DOHH2 (cell line): ENCODE results near the gene IGSF3.
"Not testable (repeated sequence)": the region's sequence is repeated elsewhere in the genome, so short reads cannot be mapped to it uniquely, and the experiment has no call there.

Source experiments
- H3F3A ChIP-seq: fragments of 200-600 bp; sonication (generic), shearing (Covaris generic); 2 replicates; pipeline ENCODE4 v1.6.0; 2016; ENCODE audit warnings: antibody characterized with exemption, mild to moderate bottlenecking; ENCODE audit not compliant: control insufficient read depth, insufficient read depth
- H3K27ac ChIP-seq: fragments of 200-600 bp; sonication (generic); 2 replicates; pipeline ENCODE4 v1.5.1; 2014; ENCODE audit warnings: low read depth, mild to moderate bottlenecking, low read length, moderate library complexity
- H3K27me3 ChIP-seq: fragments of 200-600 bp; sonication (generic); 2 replicates; pipeline ENCODE4 v1.6.1; 2014; ENCODE audit warnings: mild to moderate bottlenecking, low read length, mixed read lengths; ENCODE audit not compliant: control insufficient read depth
- H3K36me3 ChIP-seq: fragments of 200-600 bp; sonication (generic); 2 replicates; pipeline ENCODE4 v1.6.1; 2014; ENCODE audit warnings: mild to moderate bottlenecking, low read length, moderate library complexity, mixed read lengths; ENCODE audit not compliant: control insufficient read depth
- H3K4me1 ChIP-seq: fragments of 200-600 bp; sonication (generic); 2 replicates; pipeline ENCODE4 v1.6.1; 2014; ENCODE audit warnings: mild to moderate bottlenecking, low read length, mixed read lengths; ENCODE audit not compliant: control insufficient read depth
- H3K4me2 ChIP-seq: fragments of 200-600 bp; sonication (generic); 2 replicates; pipeline ENCODE4 v1.6.0; 2014; ENCODE audit warnings: mild to moderate bottlenecking, low read length, moderate library complexity
- H3K4me3 ChIP-seq: fragments of 200-600 bp; sonication (generic); 2 replicates; pipeline ENCODE4 v1.5.1; 2014; ENCODE audit warnings: mild to moderate bottlenecking, low read length, mixed read lengths
- H3K79me2 ChIP-seq: fragments of 200-600 bp; sonication (generic); 2 replicates; pipeline ENCODE4 v1.6.1; 2014; ENCODE audit warnings: mild to moderate bottlenecking, low read length, mixed read lengths; ENCODE audit not compliant: control insufficient read depth
- H3K9me2 ChIP-seq: fragments of 200-600 bp; sonication (generic); replicated peaks from 2 replicates; pipeline ENCODE4 v1.6.1; 2014; ENCODE audit warnings: mild to moderate bottlenecking, low read length, mixed read lengths; ENCODE audit not compliant: control insufficient read depth
- H3K9me3 ChIP-seq: fragments of 200-600 bp; sonication (generic); 2 replicates; pipeline ENCODE4 v1.6.1; 2014; ENCODE audit warnings: antibody characterized with exemption, low read length, mixed read lengths; ENCODE audit not compliant: control insufficient read depth, insufficient read depth
- H4K20me1 ChIP-seq: fragments of 200-600 bp; sonication (generic); 2 replicates; pipeline ENCODE4 v1.6.0; 2014; ENCODE audit warnings: low read depth, mild to moderate bottlenecking, antibody characterized with exemption, low read length, moderate library complexity; ENCODE audit not compliant: control insufficient read depth, insufficient read depth
- EZH2phosphoT487 ChIP-seq: fragments of 200-600 bp; sonication (generic); IDR thresholded peaks from 2 replicates; pipeline ENCODE4 v1.6.1; 2017; ENCODE audit warnings: borderline replicate concordance, mild to moderate bottlenecking, antibody characterized with exemption, low read length, moderate library complexity, mixed read lengths
- TF ChIP-seq, protein P1 (sequence below): fragments of 200-600 bp; sonication (generic); IDR thresholded peaks from one replicate; pipeline ENCODE4 v1.5.1; 2014; ENCODE audit warnings: antibody characterized with exemption, mild to moderate bottlenecking, low read depth, low read length; ENCODE audit not compliant: poor library complexity, severe bottlenecking

The IGSF3 gene

DNA sequence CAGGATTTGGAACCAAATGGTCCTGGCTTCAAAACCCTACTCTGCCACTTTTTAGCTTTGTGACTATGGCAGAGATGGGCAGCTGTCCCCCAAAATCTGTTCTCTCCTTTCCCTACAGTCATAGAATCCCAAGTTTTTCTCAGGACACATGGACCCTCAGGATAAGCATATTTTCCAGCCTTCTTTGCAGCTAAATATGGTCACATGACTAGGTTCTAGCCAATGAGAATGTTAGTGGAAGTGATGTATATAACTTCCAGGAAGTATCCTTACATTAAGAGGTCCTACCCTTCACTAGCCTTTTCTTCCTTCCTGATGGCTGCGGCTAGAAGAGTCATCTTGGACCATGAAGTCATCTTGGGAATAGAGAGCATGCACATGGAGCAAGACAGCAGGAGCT is 5.9 kb downstream of the IGSF3 start:
- H3K4me2 ChIP-seq: no peak overlapping the region
- no peak for TF ChIP-seq EZH2phosphoT487
- TF ChIP-seq, protein P1, sequence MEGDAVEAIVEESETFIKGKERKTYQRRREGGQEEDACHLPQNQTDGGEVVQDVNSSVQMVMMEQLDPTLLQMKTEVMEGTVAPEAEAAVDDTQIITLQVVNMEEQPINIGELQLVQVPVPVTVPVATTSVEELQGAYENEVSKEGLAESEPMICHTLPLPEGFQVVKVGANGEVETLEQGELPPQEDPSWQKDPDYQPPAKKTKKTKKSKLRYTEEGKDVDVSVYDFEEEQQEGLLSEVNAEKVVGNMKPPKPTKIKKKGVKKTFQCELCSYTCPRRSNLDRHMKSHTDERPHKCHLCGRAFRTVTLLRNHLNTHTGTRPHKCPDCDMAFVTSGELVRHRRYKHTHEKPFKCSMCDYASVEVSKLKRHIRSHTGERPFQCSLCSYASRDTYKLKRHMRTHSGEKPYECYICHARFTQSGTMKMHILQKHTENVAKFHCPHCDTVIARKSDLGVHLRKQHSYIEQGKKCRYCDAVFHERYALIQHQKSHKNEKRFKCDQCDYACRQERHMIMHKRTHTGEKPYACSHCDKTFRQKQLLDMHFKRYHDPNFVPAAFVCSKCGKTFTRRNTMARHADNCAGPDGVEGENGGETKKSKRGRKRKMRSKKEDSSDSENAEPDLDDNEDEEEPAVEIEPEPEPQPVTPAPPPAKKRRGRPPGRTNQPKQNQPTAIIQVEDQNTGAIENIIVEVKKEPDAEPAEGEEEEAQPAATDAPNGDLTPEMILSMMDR: no peak
- no peaks in the 10 kb centered on the region for H3K36me3 ChIP-seq
- no peaks in the 10 kb centered on the region for H3K79me2 ChIP-seq
- peaks cover 22% of the 10 kb centered on the region for H3K27me3 ChIP-seq
- H3K4me3 ChIP-seq: no peak overlapping the region
- no peak overlapping the region for H3K27ac ChIP-seq
- H3F3A ChIP-seq: no peaks in the 10 kb centered on the region
- no peaks in the 10 kb centered on the region for H3K4me1 ChIP-seq
- no peaks in the 10 kb centered on the region for H4K20me1 ChIP-seq
- no peaks in the 10 kb centered on the region for H3K9me2 ChIP-seq
- H3K9me3 ChIP-seq: no peaks in the 10 kb centered on the region

DNA sequence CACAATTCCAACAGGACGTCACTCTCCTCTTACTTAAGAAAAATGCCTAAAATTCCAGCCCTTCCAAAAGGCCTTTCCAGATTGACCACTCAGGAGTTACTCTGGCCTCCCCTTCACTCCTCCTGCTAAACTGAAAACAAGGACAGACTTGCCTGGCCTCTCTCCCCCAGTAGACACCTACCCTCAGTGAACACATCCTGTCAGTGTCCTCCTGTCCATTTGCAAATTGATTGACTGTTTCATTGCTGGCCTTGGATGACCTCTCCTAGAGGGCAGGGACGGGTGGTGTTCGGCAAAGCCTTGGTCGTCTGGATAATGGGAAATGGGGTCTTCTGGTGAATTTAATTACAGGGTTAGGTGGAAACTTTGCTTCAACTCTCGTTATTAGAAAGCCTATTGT is 8.9 kb downstream of the IGSF3 start:
- not testable (repeated sequence) for H3K79me2 ChIP-seq, H3K4me1 ChIP-seq, H3K27me3 ChIP-seq

DNA sequence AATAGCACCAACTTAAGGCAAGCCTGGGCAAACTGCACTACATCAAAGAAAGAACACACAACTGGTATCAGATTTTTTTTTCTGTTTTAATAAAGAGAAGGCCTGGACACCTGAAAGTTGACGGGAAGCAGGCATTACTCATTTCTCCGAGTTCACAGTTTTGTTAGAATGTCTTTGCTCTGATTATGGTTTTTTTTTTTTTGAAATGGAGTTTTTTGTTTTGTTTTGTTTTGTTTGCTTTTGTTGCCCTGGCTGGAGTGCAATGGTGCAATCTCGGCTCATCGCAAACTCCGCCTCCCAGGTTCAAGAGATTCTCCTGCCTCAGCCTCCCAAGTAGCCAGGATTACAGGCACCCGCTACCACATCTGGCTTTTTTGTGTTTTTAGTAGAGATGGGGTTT is 9.7 kb downstream of the IGSF3 start:
- H3K79me2 ChIP-seq, H4K20me1 ChIP-seq, H3K36me3 ChIP-seq, H3K9me3 ChIP-seq, H3K4me1 ChIP-seq, H3K27me3 ChIP-seq, H3F3A ChIP-seq, H3K9me2 ChIP-seq, H3K27ac ChIP-seq, H3K4me3 ChIP-seq, H3K4me2 ChIP-seq: not testable (repeated sequence)

More for the DNA sequence above, 8.9 kb downstream of the IGSF3 start:
- not testable (repeated sequence) for H3K9me3 ChIP-seq, H3K4me3 ChIP-seq, H3K36me3 ChIP-seq, H3K4me2 ChIP-seq, H3F3A ChIP-seq, H3K27ac ChIP-seq, H4K20me1 ChIP-seq, H3K9me2 ChIP-seq

DNA sequence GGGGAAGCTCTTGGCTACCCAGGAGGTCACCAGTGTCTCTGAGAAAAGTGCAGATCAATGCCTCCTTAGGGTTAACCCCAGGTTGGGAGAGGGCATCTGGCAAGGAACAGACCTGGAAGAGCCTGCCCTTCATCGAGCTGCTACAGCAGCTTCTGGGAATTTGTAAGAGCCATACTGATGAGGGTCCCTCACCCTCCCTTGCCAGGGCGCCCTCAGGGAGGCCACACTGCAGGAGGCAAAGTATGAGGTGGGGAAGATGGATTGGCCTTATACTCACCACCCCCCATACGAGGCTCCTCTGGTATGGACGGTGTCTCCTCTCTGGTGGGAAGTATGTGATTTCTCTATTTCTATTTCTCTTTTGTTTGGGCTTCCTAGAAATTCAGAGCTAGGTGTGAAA is 13.2 kb downstream of the IGSF3 start:
- Histone ChIP-seq H3K4me1 (no peaks in the 10 kb centered on the region), H3K27me3 (no peaks in the 10 kb centered on the region), H3K9me2 (no peaks in the 10 kb centered on the region), H3K4me2 (no peak overlapping the region), H3F3A (no peaks in the 10 kb centered on the region), H3K36me3 (no peaks in the 10 kb centered on the region), H4K20me1 (no peaks in the 10 kb centered on the region), H3K79me2 (no peaks in the 10 kb centered on the region), H3K4me3 (no peak overlapping the region), H3K27ac (no peak overlapping the region), H3K9me3 (no peaks in the 10 kb centered on the region)
- TF ChIP-seq, protein P1: no peak

DNA sequence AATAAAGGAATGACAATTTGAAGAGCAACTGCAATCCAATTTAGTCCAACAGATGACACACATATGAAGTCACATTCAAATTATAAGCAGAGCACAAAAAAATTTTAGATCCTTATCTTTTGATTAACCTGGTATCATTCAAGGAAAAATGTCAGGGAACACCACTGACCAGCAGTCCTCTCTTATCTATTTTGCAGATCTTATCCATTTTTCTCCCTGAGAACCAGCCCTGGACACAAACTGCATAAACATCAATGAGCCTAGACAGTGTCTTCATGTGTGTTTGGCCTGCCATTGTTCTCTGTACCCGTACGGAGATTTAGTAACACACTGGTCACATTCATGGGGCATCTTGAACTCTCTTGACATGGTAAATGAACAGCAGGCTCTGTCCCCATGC is 14.9 kb downstream of the IGSF3 start:
- not testable (repeated sequence) for H4K20me1 ChIP-seq, H3K27me3 ChIP-seq, H3K4me2 ChIP-seq, H3F3A ChIP-seq, H3K27ac ChIP-seq, H3K4me3 ChIP-seq, H3K4me1 ChIP-seq, H3K9me3 ChIP-seq, H3K9me2 ChIP-seq, H3K36me3 ChIP-seq, H3K79me2 ChIP-seq

DNA sequence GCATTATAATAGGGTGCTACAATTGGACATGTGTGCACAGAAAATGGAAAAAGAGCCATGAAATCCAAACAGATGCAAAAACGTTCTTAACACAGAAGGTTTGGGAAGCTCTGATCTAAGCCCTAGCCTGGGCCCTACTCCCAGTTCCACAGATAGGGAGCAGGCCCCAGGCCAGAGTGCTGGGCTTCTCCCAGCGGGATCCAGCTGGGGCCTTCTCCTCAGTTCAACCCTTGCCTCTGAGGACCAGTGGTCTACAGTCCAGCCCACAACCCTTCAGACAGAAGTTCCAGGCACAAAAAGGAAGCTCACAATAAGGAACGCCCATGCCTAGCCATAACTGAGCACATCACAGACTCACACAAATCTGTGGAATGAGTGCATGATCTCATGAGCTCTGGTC is 16.8 kb downstream of the IGSF3 start:
- H3F3A ChIP-seq, H3K4me3 ChIP-seq, H3K79me2 ChIP-seq, H3K27me3 ChIP-seq, H3K4me2 ChIP-seq, H3K36me3 ChIP-seq, H3K4me1 ChIP-seq, H3K9me3 ChIP-seq, H3K9me2 ChIP-seq, H3K27ac ChIP-seq, H4K20me1 ChIP-seq: not testable (repeated sequence)

DNA sequence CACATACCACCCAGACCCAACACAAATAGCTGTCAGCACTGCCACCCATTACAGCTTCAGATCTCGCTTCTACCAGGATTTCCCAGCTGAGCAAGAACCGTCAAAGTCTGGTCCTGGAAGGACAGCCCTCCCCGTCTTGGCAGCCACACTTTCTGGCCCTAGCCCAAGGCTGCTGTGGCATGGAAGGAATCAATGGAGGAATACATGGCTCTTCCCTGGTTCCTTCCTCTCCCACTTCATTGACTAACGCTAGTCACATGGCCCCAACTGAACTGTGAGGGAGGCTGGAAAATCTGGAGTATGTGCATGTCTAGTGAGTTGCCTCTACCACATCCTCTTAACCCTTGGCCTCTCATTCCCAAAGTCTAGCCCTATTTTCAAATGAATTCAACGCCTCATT is 18.5 kb downstream of the IGSF3 start:
- H3F3A ChIP-seq, H3K4me3 ChIP-seq, H3K36me3 ChIP-seq, H3K9me3 ChIP-seq, H3K79me2 ChIP-seq, H3K4me1 ChIP-seq, H3K27ac ChIP-seq, H3K9me2 ChIP-seq, H3K27me3 ChIP-seq, H4K20me1 ChIP-seq, H3K4me2 ChIP-seq: not testable (repeated sequence)
